GM12864 (cell line): Measurements from ENCODE around the gene MAGI2.
A peak's percentile ranks its signal among the peaks of the same experiment; 100 is the strongest.

ENCODE experiments used
- DNase-seq: peaks from one replicate; pipeline ENCODE4 v3.0.0-alpha.2; 2011; ENCODE audit warnings: low read depth
- H3K4me3 ChIP-seq: 2 replicates; pipeline ENCODE4 v1.5.1; 2011; ENCODE audit warnings: mild to moderate bottlenecking, low read depth, low read length, control low read depth
- CTCF ChIP-seq: IDR thresholded peaks from 2 replicates; pipeline ENCODE4 v1.5.1; 2011; ENCODE audit warnings: low read depth, mild to moderate bottlenecking, moderate library complexity, low read length, control low read depth, inconsistent platforms; ENCODE audit errors: missing control alignments

The MAGI2 gene

DNA sequence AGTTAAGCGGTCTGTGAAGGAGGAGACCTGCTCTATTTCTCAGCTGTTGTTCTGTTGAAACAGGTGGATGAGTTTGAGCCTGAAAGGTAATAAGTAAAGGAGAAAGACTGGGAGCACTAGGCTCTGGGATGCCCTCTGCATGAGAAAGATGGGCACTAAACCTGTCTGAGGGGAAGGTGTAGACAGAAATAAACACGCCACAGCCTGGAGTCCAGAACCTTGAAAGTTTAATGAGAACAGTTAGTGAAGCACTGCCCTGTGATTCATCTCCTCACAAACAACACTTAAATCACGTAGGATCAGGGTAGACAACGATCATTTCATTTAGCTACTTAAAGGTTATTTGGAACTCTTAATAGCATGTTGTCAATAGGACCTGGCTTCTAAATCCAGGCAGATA is 1461.8 kb downstream of the MAGI2 start:
- no peak for TF ChIP-seq CTCF
- no peak overlapping the region for H3K4me3 ChIP-seq
- no peak for DNase-seq

GRCh38 chr7:77989981-77990566 is 1463.4 kb downstream of the MAGI2 start:
- DNase-seq: no peak
- peak; percentile 44 for TF ChIP-seq CTCF

DNA sequence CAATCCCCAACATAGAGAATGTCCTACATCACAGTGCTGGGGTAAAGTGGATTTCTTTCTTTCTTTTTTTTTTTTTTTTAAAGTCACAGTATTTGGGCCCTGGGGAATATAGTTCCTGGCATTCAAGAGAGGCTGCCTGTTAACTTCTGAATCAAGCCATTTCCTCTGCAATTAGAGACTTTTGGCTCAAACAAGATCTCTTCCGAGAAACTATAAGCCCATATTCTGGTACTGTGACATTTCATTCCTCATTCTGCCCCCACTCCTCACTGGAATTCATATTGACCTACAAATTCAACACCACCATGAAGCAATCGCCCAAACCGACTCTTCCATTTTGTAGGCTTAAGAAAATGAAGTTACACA is 1467.5 kb downstream of the MAGI2 start:
- no peak overlapping the region for H3K4me3 ChIP-seq

More at GRCh38 chr7:77989981-77990566, 1463.4 kb downstream of the MAGI2 start:
- no peak overlapping the region for H3K4me3 ChIP-seq

DNA sequence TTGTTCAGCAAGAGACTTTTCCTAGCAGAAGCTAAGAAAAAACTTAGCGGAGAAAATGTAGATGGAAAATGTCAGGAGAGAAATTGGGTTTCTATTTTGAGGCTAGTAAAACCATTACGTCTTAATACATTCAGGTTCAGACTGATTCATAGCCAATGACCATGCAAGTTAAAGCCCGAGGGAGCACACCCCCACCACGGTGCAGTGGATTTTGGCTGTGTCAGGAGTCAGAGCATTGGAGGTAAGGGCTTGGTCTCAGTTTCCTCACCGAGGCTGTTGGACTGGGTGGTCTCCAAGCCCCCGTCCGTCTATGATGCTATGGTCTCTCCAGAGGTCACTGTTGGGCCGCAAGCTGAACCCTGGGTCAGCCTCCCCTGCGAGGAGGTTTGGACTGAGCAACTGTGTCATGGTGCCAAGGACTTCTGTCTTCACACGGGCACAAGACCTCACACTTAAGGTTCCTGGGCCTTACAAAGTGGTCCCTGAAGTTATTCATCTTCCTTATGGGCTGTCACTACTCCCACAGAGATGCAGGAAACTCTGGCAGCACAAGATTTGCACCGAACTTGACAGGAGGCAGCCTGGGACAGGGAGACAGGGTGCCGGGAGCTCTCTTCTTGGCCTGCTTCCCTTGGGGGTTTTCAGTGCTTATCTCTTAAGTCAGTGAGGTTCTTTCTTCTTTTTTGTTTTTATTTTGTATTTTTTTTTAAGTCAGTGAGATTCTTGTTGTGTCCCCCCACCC is 1468.1 kb downstream of the MAGI2 start:
- no peak for DNase-seq
- no peak for TF ChIP-seq CTCF
- H3K4me3 ChIP-seq: no peak overlapping the region

More for the DNA sequence above, 1467.5 kb downstream of the MAGI2 start:
- TF ChIP-seq CTCF: no peak
- DNase-seq: no peak

- no peak for TF ChIP-seq CTCF
- H3K4me3 ChIP-seq: no peak overlapping the region
- no peak for DNase-seq
Observed at GRCh38 chr7:77983973-77984372, 1469.5 kb downstream of the MAGI2 start.

- no peak for TF ChIP-seq CTCF
- H3K4me3 ChIP-seq: no peak overlapping the region
- no peak for DNase-seq
Observed at GRCh38 chr7:77982926-77983550, 1470.4 kb downstream of the MAGI2 start.
